Stimulated activated CD4-positive, alpha-beta T cell treated with anti-CD3 and anti-CD28 coated beads, Interleukin-15, amount 100 ng/mL, for 48 hours (primary cell): Measurements from ENCODE around the gene ADAMTS10.
"Not testable (repeated sequence)": the region's sequence is repeated elsewhere in the genome, so short reads cannot be mapped to it uniquely, and the experiment has no call there.

Experiments
- DNase-seq, 2 donors: peaks; one replicate each; pipeline ENCODE4 v3.0.0-alpha.2; 2020; ENCODE audit warnings: low read depth in 2 of 2

ADAMTS10 gene

GRCh38 chr19:8561075-8561764 lies 49.3 kb downstream of the ADAMTS10 start:
- DNase-seq: no peak

DNA sequence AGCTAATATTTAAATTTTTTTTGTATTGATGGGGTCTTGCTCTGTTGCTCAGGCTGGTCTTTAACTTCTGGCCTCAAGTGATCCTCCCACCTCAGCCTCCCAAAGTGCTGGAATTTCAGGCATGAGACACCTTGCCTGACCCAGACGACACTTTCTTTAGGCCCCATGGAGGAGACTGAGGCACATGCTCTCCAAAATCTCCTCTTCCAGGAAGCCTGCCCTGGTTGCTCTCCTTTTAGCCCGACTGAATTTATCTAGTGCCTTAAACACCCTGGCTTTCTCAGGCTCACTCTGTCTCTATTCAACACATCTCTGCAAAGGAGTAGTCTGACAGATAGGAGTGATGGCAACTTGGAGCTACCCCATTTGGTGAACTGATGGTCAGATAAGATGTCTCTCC lies 52.2 kb downstream of the ADAMTS10 start:
- DNase-seq: no peak

DNA sequence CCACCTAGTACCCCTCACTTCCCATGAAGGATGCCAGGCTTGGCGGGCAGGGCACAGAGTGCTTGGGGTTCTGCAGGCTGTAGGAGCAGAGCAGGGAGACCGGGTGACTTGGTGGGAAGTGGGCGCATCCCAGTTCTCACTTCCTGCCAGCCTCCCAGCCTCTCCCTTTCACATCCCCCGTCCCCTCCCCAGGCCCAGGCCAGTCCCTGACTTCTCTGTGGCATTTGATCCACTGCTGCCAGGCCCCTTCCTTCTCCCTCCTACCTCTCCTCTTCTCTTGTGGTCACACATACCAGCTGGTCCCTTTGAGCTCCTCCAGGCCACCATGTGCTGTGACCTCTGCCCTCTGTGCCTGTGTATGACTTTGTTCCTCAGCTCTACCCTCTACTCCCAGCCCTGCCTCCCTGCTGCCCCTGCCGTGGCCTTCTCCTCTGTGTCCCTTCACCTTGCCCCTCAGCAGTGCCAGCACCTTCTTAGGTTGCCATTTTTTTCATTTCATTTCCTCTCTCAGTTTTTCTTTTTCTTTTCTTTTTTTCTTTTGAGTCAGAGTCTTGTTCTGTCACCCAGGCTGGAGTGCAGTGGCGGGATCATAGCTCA lies 52.8 kb downstream of the ADAMTS10 start:
- no peak for DNase-seq

GRCh38 chr19:8553729-8554128 lies 56.8 kb downstream of the ADAMTS10 start:
- DNase-seq: not testable (repeated sequence)

DNA sequence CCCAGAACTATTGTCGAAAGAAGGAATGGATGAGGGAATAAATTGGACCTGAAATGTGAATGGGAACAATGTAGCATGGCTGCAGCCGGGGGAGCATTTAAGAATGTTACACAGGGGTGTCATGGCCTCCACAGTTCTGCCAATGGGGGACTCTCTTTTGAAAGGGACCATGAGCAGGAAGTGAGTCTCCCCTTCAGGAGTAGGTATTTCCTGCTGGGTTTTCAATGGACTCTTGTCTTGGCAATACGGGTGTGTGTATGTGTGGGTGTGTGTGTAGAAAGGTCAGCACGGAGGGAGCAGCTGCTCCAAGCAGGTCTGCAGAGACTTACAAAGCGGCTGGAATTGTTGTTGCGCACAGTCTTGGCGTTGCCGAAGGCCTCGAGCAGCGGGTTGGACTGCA lies 57.7 kb downstream of the ADAMTS10 start:
- DNase-seq: no peak

DNA sequence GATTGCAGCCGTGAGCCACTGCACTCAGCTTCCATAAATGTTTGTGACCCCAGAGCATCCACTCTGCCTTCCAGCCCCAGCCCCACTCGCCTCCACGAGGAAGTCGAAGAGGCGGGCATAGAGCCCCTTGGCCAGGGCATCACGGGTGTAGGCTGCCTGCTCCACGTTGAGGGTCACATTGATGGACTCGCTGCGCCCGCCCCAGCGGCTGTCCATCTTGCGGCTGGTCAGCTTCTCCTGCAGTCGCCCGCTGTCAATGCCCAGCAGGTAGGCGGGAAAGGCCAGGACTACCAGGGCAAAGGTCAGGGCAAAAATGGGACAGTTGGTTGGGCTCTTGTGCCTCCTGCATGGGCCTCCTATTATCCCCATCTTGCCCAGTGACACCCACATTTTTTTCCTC lies 60.4 kb downstream of the ADAMTS10 start:
- no peak for DNase-seq

GRCh38 chr19:8545743-8546142 lies 64.8 kb downstream of the ADAMTS10 start:
- no peak for DNase-seq

DNA sequence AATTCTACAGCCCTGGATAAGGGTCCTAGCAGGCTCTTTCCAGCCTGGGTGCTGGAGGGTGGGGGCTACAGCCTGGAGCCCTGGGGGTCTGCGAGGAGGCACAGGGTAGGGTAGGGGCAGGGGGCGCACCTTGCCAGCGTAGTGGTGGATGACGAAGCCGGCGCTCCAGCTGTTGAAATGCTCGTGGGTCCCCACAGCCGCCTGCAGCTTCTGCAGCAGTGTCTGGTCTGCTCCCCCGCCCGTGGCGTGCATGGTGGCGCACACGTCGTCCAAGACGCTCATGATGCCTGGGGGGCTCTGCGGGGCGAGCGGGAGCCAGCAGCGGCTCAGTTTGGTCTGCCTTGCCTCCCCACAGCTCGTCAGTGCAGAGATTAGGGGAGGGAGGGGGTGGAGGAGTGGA lies 66.3 kb downstream of the ADAMTS10 start:
- no peak for DNase-seq

- no peak for DNase-seq
Measured at GRCh38 chr19:8539621-8540149, 70.8 kb downstream of the ADAMTS10 start.

GRCh38 chr19:8537099-8537498 lies 73.4 kb downstream of the ADAMTS10 start:
- DNase-seq: no peak

DNA sequence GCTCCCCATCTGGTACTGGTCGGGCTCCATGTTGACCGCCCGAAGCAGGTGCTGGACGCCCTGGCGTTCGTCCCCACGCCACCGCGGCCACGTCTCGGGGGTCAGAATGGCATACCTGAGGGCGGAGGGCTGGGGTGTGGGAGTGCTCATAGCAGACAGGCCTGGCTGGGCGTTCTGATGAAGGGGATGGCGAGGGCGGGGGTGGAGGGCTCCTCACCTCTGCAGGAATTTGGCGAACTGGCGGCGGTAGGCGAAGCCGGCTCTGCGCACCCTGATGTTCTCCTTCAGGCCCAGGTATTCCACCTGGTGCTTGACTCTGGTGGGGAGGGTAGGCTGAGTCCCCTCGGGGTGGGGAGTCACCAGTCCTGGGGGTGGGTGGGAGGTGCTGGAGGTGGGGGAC lies 74.2 kb downstream of the ADAMTS10 start:
- no peak for DNase-seq

- DNase-seq: no peak
Measured at GRCh38 chr19:8532225-8532624, 78.3 kb downstream of the ADAMTS10 start.

DNA sequence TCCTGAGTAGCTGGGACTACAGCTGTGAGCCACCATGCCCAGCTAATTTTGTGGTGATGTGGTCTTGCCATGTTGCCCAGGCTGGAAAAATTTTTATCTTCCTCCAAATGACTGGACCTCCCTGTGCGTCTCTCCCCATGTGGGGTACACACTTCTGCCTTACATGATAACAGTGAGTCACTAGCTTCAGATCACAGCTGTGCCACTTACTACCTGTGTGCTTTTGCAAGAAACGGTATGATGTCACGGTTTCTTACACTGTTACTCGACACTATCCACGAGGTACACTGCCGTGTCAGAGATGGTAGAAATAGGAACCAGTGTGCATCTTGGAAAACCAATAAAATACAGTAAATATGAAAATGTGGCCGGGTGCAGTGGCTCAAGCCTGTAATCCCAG lies 79.0 kb downstream of the ADAMTS10 start:
- DNase-seq: no peak
